Measurements from ENCODE around the gene LLGL2.

LLGL2 gene

DNA sequence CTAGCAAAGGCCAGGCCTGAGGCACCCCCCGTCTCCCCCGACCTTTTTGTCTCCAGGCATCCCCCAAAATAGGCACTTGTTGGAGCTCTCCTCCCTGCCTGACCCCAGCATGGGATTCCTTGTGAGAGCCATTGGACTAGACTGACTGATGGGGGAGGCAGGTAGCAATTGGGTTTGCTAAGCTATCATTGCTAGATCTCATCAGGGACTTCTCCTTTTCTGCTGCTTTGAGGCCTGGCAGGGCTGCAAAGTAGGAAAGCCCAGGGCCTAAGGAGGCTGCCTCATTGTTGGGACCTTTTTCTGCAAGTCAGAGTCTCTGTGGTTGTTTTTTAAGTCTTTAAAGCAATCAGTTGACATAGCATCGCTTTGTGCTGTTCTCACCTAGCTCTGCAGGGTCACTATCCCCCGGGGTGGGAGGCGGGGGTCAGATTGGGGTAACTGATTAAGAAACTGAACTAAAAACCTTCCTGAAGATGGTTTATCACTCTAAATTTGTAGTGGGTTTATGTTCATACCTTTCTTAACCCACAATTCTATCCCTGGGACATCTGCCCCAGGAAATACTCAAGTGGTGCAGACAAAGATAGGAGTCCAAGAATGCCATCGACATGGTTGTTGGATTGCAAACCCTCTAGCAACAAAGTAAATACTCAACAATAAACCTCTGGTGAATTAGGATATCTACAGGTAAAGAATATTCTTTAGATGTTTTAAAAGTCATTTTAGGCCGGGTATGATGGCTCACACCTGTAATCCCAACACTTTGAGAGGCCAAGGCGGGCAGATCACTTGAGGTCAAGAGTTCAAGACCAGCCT, 28.0 kb downstream of the LLGL2 start:
- DNase-seq = no peak

DNA sequence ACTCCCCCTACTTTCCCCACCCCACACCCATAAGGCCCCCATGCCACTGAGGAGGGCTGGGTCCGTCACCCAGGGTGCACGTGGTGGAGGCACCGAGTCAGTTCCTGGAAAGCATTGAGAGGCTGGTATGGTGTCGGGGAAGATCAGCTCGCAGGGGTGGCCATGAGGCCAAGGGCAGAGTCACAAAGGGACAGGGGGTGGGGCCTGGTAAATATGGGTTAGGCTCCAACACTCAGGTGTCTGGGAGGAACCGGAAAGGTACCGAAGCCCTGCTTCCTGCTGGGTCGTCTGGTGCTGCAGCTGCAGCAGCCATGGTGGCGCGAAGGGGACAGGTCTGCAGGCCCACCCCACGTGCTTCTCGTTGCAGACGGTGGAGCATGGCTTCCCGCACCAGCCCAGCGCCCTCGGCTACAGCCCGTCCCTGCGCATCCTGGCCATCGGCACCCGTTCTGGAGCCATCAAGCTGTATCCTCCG, 30.2 kb downstream of the LLGL2 start:
- DNase-seq = no peak

DNA sequence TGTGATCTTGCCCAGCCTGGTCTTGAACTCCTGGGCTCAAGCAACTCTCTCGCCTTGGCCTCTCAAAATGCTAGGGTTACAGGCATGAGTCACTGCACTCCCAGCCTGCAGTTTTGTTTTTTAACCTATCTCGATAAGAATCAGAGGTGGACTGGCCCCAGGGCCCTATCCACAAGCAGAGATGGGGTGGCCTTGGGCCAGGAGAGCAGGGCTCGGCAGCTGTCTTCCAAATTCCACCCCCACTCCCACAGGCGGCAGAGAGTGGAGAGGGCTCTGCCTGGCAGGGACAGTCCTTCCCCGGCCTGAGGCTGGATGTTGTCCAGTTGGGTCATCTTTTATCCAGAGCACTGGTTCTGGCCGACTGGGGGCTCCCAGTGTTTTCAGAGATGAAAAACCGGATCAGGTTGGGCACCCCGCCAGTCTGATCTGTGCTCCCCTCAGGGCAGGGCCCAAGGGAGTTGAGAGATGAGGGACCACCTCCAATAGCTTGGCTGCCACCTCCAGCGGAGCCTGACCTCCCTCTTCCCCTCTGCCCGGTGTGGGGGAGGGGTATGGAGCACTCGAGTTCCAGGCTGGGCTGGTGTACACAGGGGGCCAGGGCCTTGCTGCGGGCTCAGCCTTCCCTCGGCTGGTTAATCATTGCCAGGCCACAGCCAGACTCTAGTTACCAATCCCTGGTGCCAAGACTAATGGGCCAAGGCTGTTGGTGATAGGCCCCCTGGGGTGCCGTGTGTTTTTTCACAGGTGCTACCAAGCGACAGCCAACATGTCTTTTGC, 31.8 kb downstream of the LLGL2 start:
- peak; percentile 68 for DNase-seq

DNA sequence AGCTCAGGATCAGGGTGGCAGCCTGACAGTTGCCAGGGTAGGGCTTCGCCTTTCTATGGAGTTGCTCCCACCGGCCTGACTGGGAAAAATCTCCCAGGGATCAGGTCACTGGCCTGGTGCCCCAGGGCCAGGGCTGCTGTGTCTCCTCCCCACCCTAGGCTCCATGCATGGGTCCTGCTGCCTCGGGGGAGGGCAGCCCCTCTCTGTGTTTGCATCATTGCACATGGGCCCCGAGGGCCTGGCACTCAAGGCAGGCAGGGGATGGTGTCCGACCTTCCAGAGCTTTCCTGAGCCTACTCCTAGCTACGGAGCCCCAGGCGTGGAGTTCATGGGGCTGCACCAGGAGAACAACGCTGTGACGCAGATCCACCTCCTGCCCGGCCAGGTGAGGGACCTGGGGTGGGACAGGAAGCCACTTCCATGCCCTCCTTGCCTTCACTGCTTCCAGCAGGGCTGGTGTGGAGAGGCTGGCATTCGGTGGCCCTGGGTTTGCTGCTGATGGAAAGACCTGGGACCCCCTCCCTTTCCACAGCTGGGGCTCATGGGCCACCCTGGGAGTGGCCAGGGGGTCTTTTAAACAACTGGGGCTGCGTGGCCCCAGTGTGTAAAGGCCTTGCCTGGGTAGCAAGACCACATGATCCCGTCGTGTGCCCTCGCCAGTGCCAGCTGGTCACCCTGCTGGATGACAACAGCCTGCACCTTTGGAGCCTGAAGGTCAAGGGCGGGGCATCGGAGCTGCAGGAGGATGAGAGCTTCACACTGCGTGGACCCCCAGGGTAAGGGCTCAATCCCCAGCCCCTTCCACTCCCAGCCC, 32.6 kb downstream of the LLGL2 start:
- no peak for DNase-seq

DNA sequence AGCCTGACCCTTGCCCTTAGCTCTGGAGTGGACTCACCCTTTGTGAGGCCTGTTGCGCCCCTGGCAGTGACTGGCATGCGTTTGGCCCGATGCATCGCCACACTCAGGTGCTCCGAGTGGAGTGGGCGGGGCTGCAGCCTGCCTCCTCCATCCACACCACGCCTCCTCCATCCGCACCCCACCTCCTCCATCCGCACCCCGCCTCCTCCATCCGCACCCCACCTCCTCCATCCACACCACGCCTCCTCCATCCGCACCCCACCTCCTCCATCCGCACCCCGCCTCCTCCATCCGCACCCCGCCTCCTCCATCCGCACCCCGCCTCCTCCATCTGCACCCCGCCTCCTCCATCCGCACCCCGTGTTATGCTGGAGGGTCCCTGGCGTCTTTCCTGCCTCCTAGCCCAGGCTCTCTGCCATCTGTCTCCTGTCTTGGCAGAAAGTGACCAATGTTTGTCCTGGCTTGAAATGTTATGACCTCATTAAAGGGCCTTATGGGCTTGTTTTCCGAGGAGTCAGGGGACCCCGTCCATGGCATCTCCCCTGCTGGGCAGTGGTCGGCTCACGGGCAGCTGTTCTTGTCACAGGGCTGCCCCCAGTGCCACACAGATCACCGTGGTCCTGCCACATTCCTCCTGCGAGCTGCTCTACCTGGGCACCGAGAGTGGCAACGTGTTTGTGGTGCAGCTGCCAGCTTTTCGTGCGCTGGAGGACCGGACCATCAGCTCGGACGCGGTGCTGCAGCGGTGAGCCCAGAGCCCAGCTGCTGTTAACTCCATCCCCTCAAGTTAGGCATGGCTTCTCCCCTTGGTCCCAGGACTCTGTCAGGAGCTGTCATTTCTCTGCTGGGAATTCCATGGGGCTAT, 33.4 kb downstream of the LLGL2 start:
- DNase-seq = no peak

DNA sequence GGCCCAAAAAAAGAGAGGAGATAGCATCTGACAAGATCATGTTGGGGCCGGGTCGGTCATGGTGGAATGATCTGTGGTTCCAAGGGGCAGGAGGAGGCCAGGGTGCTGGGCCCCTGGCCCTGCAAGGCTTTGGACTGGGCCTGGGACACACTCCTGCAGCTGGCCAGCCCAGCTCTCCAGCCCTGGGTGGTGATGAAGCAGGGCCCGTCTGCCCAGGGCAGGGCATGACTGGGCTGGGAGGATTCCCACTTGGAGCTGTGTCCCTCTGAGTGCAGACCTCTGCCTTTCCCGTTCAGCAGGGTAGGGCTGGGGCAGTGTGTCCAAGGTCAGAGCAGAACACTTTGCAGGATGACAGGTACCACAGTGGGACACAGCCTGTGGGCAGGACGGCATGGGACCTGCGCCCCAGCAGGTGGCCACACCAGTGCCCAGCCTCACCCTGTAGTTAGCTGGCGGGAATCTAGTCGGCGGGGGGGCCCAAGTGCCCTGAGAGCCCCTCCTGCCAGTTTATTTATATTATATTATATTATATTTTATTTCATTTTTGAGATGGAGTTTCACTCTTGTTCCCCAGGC, 34.5 kb downstream of the LLGL2 start:
- DNase-seq = no peak

DNA sequence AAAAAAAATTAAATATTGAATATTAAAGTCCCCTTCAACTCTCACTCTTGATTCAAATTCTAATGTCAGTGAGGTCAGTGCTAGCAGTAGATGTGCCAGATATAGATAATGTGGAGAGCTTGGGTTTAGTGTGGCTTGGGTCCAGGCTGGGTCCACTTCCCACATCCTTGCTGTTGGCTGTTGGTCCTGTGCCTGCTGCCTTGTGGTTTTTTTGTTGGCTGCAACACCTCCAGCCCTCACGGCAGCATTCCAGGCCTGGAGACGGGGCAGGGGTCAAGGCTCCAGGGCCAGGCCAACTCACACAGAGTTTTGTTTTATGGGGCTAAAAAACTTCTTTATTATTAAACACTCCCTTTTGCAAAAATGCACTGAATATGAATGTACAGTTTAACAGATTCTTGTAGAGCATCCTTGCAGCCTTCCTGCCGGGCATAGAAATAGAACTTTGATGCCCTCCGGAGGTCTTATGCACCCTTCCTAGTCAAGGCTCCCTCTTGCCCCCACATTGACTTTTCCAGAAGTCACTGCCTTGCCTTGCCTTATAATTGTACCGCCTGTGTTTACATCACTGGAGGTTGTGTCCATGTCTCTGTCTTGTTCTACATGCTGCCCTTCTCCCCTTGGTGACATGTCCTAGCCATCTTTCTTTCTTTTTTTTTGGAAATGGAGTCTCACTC, 36.6 kb downstream of the LLGL2 start:
- peak; percentile 47 for DNase-seq

DNA sequence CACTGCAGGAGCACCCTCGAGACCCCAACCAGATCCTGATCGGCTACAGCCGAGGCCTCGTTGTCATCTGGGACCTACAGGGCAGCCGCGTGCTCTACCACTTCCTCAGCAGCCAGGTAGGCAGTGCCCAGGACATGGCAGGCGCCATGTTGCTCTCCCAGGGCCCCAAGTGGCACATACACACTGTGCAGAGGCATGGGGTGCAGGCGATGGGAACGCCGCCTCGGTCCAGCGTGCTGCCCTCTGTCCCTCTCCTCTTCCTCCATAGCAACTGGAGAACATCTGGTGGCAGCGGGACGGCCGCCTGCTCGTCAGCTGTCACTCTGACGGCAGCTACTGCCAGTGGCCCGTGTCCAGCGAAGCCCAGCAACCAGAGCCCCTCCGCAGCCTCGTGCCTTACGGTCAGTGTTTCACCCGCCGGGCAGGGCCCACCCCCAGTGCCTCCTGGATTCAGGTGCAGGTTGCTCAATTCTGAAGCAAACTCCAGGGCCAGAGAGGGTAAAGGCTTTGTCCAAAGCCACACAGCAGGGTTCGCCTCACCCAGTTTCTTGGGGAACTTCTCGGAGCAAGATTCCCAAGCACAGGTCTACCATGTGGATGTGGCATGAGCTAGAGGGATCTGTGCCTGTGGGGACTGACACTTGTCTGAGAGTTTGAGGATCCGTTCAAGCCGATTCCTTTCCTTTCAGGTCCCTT, 37.7 kb downstream of the LLGL2 start:
- DNase-seq = no peak

DNA sequence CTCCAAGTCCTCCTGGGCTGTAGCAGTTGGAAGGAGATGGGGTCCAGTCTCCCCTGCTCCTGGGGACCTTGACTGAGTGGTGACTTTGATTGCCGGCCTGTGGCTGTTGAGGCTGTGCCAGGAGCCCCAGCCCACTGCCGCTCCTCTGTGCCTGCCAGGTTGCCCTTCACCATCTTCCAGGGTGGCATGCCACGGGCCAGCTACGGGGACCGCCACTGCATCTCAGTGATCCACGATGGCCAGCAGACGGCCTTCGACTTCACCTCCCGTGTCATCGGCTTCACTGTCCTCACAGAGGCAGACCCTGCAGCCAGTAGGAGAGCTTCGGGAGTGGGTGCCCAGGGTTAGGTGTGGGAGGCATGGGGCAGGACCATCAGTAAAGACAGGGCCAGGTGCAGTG, 38.7 kb downstream of the LLGL2 start:
- DNase-seq = no peak

DNA sequence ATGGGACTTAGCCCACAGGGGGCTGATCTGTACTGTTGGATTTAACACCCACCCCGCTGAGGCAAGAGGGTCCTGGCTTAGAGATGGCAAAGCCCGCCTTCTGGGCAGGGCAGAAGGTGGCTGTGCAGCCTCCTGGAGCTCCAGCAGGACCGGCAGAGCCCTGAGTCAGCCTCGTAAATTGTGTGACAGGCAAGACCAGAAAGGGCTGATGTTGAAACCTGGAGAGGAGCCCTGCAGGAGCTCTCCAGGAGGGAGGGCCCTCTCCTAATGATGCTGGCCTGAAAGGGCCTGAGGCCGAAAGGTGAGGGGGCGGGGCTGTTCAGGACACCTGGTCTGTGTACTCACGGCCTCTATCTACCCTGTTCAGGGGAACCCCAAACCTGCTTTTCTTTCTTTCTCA, 39.6 kb downstream of the LLGL2 start:
- DNase-seq = peak; percentile 72

DNA sequence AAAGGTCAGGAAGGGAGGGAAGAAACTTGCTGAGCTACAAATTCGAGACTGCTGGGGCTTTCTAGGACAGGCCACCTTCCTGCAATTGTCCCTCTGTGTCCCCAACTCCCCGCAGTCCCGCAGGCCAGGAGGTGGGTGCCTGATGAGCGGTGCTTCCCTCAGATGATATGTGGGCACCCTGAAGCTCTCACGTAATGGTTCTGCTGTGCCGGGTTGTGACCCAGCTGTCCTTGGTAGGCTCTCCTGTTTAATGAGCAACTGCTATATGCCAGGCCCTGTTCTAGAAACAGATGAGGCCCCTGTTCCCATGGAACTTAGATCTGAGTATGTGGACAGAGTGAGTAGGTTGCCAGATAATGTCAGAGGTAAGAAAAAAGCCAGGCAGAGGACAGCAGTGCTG, 40.1 kb downstream of the LLGL2 start:
- no peak for DNase-seq

DNA sequence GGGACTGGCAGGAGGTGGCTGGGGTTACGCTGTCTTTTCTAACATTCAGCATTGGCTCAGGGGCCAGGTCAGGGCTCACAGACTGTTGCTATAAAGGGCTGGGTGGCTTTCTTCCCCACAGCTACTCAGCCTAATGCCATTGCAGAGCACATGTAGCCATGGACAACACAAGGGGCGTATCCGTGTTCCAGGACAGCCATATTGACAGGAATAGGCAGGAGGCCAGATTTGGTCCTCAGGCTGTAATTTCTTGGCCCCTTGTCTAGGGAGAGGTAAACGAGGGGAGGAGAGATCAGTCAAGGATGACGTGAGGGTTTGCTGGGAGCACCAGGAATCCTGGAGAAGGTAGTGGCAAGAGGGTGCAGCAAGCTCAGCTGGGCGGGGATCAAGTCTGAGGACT, 40.9 kb downstream of the LLGL2 start:
- no peak for DNase-seq

DNA sequence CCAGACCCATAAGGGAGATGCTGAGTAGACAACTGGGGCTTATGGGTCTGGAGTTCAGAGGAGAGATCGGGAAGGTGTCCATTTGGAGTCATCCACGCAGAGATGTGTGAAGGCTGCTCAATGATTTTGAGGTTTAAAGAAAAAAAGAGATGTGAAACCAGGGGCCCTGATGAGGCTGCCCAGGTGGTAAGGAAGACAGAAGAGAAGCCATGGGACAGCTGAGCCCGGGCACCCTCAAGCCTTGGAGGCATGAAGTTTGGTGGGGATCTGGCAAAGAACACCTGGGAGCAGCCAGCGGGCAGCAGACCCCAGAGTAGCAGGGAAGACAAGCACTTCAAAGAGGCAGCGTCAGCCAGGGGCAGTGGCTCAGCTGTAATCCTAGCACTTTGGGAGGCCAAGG, 41.3 kb downstream of the LLGL2 start:
- DNase-seq = no peak

DNA sequence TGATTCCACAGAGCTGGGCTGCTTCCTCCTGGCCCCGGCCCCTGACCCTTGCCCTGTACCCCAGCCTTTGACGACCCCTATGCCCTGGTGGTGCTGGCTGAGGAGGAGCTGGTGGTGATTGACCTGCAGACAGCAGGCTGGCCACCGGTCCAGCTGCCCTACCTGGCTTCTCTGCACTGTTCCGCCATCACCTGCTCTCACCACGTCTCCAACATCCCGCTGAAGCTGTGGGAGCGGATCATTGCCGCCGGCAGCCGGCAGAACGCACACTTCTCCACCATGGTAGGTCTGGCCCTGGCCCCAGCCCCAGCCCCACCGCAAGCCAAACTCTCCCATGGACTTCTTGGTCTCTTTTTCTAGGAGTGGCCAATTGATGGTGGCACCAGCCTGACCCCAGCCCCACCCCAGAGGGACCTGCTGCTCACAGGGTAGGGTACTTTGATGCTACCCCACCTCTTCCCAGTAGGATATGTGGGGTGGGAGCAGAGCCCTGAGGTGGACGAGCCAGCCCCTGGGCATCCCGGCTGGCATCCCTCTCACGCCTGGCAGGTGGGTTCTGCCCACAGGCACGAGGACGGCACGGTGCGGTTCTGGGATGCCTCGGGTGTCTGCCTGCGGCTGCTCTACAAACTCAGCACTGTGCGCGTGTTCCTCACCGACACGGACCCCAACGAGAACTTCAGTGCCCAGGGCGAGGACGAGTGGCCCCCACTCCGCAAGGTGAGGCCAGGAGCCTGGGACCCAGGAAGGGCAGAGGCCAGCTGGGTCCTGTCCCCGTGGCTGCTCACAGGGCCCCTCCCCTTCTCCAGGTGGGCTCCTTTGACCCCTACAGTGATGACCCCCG, 43.1 kb downstream of the LLGL2 start:
- DNase-seq = no peak

DNA sequence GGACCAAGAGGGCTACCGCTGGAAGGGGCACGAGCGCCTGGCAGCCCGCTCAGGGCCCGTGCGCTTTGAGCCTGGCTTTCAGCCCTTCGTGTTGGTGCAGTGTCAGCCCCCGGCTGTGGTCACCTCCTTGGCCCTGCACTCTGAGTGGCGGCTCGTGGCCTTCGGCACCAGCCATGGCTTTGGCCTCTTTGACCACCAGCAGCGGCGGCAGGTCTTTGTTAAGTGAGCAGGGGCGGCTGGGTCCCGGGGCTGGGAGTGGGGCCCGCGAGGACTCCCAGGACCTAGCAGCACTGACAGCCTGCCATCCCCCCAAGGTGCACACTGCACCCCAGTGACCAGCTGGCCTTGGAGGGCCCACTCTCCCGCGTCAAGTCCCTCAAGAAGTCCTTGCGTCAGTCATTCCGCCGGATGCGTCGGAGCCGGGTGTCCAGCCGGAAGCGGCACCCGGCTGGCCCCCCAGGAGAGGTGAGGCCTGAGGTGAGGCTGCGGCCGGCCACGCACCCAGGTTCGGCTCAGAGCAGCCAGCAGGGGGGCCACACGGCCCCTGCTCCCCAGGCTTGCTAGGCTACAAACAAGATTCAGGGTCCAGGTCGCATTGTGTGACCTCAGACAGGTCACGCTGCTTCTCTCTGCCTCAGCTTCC, 44.7 kb downstream of the LLGL2 start:
- no peak for DNase-seq

DNA sequence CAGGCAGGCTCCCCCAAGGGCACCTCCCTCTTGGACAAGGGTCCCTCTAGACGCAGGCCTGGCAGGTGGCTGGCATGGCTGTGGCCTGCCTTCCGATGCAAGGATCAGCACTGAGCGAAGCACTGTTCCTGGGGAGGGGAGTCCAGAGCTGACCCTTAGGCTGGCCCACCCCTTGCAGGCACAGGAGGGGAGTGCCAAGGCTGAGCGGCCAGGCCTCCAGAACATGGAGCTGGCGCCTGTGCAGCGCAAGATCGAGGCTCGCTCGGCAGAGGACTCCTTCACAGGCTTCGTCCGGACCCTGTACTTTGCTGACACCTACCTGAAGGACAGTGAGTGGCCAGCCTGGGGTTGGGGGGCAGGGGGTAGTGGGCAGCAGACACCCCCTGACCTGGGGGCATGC, 45.3 kb downstream of the LLGL2 start:
- DNase-seq = no peak

DNA sequence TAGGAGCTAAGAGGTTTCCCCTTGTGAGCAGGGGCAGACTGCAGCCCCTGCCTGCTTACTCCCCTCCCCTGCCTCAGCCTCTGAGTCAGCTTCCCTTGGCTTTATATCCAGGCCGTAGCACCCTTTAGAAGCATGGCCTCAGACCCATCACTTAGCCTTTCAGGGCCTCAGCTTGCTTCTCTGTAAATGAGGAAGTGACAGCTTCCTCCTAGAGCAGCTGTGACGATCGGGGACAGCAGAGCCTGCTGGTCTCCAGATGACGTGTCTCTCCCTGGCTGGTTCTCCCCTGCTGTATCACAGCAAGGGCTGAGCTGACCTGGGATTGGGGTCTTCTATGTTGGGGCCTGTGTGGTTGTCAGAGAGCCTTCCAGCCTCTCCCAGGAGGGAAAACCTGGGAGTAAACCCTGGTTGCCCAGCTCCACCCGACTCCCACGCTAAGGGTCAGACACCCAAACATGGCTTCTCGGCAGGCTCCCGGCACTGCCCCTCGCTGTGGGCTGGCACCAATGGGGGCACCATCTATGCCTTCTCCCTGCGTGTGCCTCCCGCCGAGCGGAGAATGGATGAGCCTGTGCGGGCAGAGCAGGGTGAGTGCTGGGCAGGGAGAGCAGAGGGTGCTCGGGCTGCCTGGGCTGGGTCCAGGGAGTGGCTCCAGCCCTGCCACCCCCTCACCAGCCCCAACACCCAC, 45.8 kb downstream of the LLGL2 start:
- no peak for DNase-seq

DNA sequence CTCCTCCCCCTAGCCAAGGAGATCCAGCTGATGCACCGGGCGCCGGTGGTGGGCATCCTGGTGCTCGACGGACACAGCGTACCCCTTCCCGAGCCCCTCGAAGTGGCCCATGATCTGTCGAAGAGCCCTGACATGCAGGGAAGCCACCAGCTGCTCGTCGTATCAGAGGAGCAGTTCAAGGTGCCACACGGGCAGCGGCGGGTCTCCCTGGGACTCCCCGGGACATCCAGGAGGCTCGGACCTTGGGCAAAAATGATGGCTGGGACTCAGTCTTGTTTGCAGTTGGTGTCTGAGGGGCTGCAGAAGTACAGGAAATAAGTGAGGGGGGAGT, 46.4 kb downstream of the LLGL2 start:
- no peak for DNase-seq

All from T1000 (cell line).